ENCODE measurements around the gene CDCP1. TPM values are rescaled to one million over a fixed set of nuclear protein-coding genes. Genes with fewer than 3 reads are reported as not detected.
A peak's percentile ranks its signal among the peaks of the same experiment; 100 is the strongest.
"Not testable (repeated sequence)": the region's sequence is repeated elsewhere in the genome, so short reads cannot be mapped to it uniquely, and the experiment has no call there.

The CDCP1 gene
- polyA plus RNA-seq, 10 donors: 0.15 to 2.8 (median 0.28) TPM

DNA sequence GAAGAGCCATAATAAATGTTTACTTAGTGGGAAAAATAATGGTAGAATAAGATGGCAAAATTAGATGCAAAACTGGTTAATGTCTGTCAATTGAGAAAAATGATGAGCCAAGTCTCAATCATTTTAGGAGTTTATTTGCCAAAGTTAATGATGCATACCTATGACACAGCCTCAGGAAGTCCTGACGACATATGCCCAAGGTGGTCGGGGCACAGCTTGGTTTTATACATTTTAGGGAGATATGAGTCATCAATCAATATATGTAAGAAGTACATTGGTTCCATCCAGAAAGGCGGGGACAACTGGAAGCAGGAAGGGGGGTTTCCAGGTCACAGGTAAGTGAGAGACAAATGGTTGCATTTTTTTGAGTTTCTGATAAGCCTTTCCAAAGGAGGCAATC is 88.6 kb downstream of the CDCP1 start:
- DNase-seq: no peak

DNA sequence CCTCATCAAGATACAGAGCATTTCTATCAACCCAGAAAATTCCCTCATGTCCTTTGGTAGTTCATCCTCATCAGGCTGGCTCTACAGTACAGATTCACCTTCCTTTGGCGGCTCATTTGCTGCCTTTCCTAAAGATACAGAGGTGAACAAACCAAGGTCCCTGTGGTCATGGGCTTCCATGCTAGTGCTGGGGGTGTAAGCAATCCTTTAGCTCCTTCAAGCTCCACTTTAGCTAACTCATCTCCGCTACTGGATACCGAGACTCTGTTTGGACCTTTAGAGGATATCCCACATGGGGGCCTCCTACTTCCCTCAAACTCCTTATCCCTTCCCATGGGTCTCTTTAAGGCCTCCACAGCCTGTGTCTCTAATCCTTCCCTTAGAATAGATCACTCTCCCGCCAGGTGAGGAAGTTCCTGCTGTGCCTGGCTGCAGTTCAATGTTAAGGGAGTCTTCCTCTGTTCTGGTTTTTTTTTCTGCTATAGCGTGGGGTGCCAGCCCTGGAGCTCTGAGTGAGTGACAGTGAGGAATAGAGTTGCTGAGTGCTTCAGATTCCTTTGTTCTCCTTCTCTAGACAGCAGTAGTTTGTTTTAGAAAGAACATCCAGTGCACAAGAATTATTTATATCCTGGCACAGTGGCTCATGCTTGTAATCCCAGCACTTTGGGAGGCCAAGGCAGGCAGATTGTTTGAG is 89.4 kb downstream of the CDCP1 start:
- no peak for DNase-seq

DNA sequence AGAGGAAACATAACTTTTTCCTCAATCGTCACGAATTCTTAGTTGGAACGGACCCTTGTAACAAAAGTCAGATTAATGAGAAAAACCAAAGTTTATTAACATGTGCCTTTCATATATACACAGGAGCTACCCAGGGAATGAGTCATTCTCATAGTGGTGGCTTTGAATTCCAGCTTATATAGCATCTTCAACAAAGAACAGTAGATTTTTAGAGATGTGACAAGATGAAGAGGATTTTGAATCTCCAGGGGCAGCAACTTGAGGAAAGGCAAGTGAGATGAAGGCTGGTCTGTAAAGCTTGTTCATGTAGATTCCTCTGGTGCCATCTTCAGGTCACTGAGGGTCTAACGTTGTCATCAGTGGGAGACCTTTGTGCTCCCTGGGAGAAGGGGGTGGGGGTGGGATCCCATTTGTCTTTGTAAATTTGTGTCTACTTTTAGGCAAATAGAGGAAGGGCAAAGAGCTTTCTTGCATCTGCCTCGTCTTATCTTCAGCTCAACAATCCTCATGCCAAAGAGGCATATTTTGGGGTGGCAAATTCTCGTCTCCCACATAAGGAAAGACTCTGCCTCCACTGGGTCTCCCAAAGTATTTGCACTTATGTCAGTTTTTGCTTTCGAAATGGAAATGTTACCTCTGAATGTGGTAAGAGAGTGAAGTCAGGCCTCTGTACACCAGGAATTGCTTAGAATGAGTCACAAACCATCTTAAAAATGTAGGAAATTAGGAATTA is 90.6 kb downstream of the CDCP1 start:
- peak in 1 of 3 donors; percentile 36 for DNase-seq

DNA sequence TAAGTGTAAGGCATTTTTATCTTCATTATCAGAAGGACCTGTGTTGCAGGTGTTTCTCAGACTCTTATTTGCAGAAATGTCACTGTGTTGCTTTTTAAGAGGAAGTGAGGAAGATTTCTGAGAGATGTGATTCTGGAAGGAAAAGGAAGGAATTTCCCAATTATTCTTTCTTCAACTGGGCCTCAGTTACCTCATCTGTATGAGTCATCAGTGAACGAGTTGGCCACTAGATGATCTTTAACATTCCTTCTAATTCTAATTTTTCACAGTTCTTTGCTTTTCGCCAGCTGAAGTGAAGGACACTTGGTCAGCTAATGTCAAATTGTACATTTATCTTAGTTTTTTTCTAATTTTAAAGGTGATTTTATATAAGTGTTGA is 91.2 kb downstream of the CDCP1 start:
- DNase-seq: no peak

DNA sequence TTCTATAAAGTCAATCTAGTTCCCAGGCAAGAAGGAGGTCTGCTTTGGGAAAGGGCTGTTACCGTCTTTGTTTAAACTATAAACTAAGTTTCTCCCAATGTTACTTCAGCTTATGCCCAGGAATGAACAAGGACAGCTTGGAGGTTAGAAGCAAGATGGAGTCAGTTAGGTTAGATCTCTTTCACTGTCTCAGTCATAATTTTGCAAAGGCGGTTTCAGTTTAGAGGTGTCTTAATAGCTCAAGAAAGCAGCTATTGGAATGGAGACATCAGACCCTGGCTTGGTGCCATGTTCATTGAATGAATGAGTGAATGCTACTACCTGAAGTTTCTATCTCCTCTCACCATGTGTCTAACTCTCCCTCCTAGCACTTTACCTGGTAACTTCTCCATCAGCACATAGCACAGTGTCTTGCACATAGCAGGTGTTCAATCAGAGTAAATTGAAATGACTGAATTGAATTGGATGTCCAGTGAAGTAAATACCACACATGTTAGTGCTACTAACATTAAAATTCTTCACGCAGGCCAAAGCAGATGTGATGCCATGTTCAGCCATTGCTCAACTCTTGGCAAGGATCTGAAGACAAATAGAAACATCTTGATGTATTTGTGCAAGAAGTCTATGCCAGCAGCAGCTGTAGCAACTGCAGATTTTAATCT is 91.9 kb downstream of the CDCP1 start:
- no peak for DNase-seq

DNA sequence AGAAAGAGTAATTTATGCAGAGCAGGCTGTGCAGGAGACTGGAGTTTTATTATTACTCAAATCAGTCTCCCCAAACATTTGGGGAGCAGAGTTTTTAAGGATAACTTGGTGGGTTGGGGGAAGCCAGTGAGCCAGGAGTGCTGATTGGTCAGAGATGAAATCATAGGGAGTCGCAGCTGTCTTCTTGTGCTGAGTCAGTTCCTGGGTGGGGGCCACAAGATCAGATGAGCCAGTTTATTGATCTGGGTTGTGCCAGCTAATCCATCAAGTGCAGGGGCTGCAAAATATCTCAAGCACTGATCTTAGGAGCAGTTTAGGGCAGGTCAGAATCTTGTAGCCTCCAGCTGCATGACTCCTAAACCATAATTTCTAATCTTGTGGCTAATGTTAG is 92.4 kb downstream of the CDCP1 start:
- DNase-seq: not testable (repeated sequence)

DNA sequence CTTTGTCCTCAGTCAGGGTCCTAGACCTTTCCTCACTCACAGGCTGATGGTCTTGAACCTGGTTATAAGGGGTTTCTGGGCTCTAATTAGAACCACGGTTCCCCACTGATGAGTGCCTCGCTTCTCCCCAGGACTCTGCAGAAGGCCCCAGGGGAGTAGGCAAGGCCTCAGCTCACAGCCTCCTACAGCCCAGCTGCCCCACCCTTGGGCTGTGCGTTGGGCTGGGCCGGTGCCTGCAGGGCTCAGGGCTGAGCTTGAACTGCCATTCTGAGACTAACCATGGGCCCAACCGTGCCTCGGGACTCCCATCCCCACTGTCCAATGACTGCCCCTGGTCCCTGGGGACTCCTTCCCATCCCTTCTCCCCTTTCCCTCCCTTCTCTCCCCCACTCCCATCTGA is 94.5 kb downstream of the CDCP1 start:
- no peak for DNase-seq

DNA sequence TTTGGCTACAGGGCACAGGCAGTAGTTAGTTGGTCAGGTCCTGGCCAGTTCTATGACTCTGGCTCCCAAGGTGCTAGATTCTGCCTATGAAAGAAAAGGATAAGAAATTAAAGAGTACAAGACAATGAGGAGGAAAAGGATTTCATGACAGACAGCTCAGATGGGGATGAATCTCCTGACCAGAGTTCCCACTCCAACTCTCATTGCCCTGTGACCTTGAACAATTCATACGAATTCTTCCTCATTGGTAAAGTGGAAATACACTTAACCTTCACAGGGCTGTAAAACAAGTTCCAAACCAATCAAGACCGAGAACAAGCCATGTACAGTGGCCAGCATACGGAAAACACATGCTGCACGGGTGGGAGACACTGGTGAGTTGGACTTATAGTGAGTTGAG is 96.4 kb downstream of the CDCP1 start:
- no peak for DNase-seq

DNA sequence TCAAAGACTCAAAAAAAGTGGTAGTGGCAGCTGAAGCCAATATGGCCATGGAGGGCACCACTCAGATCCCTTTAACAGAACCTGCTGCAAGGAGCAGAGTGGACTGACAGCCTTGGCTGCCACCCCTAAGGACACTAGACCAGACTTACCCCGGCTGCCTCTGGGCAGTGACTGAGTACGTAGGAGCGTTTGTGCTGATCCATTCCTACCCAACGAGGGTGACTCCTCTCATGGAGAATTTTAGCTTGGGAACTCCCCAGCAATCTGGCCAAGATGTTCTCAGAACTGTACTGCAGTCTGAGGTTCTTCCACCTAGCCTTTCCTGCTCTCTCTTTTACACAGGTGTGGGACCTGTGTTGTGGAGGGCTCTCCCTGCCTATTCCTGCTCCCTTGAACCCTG is 97.9 kb downstream of the CDCP1 start:
- DNase-seq: no peak

DNA sequence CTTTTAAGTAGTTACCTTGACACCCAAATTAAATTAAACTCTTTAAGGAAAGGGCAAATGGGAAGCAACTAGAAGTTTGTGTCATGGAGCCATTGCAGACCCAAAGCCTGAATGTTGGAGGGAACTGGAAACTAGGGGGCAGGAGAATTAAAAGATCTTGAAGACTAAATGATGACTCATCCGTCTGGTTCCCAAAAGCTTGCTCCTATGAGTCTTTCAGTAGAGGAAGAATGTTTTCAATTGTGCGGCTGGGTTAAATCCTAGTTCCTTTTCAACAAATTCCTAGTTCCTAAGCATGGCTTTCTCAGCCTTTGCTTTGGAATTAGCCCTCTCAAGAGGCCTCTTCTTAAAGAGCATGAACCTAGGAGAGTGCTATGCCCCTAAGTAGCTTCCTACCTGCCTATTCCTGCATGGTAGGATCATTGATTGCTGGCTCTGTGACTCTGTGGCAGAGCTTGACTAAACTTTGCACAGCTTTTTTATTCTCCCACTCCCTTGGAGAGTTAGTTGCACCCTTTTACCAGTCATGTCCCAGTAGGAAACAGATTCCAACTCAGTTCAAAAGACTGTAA is 102.4 kb downstream of the CDCP1 start:
- peak in 2 of 3 donors; percentile 34 to 80 for DNase-seq

DNA sequence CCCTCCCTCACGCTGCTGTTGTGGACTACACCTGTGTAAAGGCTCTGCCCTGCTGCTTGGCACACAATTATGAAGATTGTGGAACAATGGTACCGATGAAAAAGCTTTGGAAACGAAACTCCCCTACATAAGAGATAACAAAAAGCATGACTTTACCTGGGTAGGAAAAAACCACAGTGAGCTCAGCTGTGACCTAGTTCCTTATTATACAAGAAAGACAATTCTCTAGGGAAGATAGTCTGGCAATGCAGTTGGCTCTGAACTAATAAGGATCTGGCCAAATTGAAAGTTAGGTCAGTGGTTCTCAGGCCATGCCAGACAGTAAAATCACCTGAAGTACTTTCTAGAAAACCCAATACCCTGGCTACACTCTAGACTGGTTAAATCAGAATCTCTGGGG is 104.0 kb downstream of the CDCP1 start:
- no peak for DNase-seq

DNA sequence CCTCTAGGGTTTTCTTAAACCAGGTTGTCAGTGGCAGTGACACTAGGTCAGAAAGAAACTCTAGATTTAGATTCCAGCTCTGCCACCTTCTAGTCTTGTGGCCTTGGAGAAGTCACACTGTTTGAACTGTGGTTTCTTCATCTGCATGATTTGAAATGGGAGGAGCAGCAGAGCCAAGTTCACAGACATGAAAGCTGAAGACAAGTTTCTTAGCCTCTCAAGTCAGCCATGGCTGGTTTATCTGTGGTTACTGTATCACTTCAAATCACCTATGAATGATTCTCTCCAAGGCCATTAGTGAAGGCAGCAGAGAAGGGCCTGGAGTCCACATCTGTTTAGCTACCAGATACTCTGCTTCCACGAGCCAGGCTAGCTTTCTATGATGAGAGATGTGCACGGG is 104.5 kb downstream of the CDCP1 start:
- DNase-seq: no peak

DNA sequence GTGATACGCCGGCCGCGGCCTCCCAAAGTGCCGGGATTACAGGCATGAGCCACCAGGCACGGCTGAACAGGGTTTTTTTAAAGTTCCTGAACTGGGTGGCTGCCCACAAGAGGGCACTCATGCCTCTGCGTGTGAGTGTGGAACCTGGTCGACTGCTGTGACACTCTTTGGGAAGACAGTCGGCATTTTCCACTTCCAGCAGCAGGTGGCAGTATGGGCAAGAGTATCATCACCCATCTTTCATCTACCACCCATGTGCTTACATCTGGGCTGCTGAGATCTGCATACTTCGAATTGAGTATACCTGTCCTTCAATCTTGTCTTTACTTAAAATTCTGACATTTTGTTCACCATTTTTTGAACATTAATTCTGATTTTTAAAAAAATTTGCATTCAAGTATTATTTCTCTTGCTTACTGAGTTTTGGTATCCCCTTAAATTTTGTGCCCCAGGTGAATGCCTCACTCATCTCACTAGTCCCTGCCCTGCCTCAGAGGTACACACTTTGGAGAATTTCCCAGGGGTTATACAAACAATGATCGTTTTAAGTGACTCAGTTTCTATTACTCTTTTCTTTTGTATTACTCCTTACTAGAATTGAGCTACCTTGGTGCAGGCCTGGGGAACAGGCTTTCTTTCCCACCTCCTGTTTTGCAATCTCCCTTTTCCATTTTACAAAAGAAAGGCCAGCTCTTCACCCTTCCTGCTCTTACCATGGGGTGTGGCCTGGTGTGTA is 108.3 kb downstream of the CDCP1 start:
- peak; percentile 89 to 92 (median 91) for DNase-seq

DNA sequence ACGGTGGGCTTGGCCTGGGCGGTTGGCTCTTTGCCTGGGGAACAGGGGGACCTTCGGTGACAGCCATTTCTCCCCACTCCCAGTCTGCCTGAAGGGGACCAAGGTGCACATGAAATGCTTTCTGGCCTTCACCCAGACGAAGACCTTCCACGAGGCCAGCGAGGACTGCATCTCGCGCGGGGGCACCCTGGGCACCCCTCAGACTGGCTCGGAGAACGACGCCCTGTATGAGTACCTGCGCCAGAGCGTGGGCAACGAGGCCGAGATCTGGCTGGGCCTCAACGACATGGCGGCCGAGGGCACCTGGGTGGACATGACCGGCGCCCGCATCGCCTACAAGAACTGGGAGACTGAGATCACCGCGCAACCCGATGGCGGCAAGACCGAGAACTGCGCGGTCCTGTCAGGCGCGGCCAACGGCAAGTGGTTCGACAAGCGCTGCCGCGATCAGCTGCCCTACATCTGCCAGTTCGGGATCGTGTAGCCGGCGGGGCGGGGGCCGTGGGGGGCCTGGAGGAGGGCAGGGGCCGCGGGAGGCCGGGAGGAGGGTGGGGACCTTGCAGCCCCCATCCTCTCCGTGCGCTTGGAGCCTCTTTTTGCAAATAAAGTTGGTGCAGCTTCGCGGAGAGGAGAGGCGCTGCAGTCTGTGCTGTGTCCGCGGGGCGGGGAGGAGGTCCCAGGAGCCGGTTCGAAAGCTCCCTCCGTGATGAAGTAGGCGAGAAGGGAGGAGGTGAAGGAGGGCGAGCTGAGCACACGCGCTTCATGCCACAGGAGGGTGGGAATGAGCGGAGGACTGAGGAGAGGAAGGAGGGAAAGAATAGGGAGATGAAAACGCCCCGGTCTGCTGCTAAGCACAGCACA is 110.5 kb downstream of the CDCP1 start:
- peak in 1 of 3 donors; percentile 77 for DNase-seq

DNA sequence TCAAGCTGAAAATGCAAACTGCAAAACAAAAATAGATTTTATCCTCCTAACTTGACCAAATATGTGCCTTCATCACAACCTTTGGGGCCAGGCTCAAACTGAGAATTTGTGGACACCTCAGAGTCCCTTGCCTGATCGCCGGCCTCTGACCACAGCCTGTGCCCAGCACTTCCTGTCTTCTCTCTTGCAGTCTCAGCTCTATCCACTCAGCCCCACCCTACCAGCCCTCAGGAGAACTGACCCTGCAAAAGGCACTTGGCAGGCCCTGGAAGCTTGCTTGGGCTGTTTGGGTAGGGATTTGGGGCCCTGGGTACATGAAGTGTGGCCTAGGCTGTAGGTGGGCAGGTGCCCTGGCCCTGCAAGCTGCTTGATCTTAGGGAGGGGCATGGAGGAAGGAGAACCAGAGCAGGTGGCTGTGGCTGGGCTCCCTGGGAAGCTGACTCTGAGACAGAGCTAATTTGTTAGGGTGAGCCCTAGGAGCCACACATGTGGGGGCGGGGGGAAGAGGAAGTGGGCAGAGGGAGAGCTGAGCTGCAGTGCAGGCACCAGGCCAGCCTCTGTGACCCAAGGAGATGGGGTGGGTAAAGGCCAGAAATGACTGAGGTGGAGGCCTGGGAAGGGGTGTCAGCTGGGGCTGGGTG is 111.4 kb downstream of the CDCP1 start:
- peak in 1 of 3 donors; percentile 57 for DNase-seq

DNA sequence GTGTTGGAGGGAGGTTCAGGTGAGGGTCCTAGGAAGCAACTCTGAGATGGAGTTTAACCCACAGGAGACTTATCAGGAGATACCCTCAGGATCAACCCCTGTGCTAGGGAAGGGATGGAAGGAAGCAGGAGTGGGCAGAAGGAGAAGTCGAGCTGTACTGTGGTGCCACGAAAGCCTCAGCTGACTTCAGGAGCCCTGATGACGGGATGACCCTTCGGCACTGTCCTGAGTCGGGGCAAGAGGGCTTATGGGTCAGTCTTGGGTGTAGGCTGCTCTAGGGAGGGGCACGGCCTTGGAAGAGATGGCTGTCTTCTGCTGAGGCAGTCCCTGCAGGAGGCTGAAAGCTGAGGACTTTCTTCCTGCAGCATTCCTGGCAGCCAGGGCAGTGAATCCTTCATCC is 112.4 kb downstream of the CDCP1 start:
- DNase-seq: no peak
